ENCODE measurements around the gene C4orf33.
"Not testable (repeated sequence)": the region's sequence is repeated elsewhere in the genome, so short reads cannot be mapped to it uniquely, and the experiment has no call there.

Gene C4orf33

DNA sequence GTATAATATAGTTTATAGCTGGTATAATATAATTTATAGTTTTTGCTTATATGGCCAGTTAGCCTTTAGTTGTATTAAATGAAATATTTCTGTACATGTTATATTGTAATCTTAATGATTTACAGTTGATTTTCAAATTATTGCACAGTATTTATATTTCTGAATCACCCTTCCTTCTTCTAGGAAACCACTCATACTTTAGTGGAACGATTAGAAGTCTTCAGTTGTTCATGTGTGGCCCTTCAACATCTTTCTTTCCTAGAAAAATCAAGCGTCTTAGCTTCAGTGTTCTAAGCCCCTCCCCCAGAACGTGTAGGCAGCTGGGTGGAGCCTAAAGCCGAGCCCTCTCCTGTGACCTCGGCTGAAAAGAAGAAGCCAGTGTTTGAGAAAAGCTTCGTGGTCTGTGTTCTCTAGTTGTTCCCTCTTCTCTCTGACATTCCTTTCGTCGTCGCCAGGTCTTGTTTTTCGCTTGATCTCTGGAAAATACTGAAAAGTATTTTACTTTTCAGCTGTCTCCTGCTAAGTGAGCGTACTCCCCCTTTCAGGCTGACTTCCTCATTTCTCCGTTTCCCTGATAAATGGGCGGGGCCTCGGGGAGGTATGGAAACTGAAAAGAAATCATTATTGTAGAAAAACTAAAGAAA lies at the start of gene C4orf33:
Gene C4orf33, plus strand, starts transcription at position 342 of the 644 bp plus-strand sequence. CDS start 6,459 bp downstream, outside the sequence.
- DNase-seq (ENCODE audit: low read depth) = peak; percentile 33

DNA sequence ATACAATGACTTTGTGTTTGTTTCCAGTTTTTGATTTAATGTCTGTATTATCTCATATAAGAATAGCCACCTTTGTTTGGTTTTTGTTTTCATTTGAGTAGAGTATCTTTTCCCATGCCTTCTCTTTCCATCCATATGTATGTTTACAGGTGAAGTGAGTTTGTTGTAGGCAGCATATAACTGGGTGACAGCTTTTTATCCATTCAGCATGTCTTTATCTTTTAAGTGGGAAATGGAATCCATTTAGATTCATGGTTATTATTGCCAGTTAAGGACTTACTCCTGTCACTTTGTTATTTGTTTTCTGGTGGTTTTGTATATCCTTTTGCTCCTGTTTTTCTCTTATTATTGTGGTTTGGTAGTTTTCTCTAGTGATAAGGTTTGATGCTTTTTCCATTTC lies 36.9 kb upstream of the C4orf33 start:
- DNase-seq (ENCODE audit: low read depth) = no peak

DNA sequence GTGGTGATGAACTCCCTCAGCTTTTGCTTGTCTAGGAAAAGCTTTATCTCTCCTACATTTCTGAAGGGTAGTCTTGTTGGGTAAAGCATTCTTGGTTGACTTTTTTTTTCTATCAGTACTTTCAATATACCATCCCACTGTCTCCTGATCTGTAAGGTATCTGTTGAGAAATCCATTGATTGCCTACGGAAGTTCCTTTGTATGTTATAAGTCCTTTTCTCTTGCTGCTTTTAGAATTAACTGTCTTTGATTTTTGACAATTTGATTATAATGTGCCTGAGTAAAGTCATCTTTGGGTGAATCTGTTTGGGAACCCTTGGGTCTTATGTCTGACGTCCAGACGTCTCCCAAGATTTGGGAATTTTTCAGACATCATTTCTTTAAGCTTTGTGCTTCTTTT lies 33.4 kb upstream of the C4orf33 start:
- no peak for DNase-seq (ENCODE audit: low read depth)

DNA sequence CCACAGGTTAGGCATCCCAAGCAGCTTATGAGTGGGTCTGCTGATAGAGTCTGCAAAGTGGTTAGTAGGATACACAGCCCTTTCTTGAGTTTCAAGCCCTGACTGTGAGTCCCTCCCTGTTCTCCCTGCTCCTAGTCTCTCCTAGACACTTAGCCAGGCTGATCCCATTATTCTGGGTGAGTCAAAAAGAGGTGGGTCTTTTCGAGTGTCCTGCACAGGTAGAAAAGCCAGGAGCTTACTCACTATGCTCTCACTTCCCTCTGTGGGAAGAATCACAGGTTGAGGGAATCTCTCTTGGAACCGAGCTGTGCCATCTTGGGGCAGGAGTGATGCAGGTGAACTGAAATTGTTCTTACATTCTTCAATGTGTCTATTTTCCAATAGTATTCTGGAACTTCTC lies 32.3 kb upstream of the C4orf33 start:
- DNase-seq (ENCODE audit: low read depth) = no peak

GRCh38 chr4:129064717-129065116 lies 31.2 kb upstream of the C4orf33 start:
- DNase-seq (ENCODE audit: low read depth) = peak; percentile 28

- not testable (repeated sequence) for DNase-seq (ENCODE audit: low read depth)
Observed at GRCh38 chr4:129069537-129069936, 26.4 kb upstream of the C4orf33 start.

GRCh38 chr4:129077326-129077725 lies 18.6 kb upstream of the C4orf33 start:
- no peak for DNase-seq (ENCODE audit: low read depth)

GRCh38 chr4:129080129-129080528 lies 15.8 kb upstream of the C4orf33 start:
- DNase-seq (ENCODE audit: low read depth) = no peak

- no peak for DNase-seq (ENCODE audit: low read depth)
Observed at GRCh38 chr4:129082302-129082701, 13.7 kb upstream of the C4orf33 start.

DNA sequence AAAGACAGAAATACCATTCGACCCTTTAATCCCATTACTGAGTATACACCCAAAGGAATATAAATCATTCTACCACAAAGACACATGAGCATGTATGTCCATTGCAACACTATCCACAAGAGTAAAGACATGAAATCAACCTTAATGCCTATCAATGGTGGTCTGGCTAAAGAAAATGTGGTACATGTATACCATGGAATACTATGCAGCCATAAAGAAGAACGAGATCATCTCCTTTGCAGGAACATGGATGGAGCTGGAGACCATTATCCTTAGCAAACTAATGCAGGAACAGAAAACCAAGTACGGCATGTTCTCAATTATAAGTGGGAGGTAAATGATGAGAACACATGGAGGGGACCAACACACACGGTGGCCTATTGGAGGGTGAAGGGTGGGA lies 10.5 kb upstream of the C4orf33 start:
- no peak for DNase-seq (ENCODE audit: low read depth)

GRCh38 chr4:129087516-129087915 lies 8.4 kb upstream of the C4orf33 start:
- DNase-seq (ENCODE audit: low read depth) = no peak

- DNase-seq (ENCODE audit: low read depth) = no peak
Observed at GRCh38 chr4:129092631-129093190, 3.2 kb upstream of the C4orf33 start.

DNA sequence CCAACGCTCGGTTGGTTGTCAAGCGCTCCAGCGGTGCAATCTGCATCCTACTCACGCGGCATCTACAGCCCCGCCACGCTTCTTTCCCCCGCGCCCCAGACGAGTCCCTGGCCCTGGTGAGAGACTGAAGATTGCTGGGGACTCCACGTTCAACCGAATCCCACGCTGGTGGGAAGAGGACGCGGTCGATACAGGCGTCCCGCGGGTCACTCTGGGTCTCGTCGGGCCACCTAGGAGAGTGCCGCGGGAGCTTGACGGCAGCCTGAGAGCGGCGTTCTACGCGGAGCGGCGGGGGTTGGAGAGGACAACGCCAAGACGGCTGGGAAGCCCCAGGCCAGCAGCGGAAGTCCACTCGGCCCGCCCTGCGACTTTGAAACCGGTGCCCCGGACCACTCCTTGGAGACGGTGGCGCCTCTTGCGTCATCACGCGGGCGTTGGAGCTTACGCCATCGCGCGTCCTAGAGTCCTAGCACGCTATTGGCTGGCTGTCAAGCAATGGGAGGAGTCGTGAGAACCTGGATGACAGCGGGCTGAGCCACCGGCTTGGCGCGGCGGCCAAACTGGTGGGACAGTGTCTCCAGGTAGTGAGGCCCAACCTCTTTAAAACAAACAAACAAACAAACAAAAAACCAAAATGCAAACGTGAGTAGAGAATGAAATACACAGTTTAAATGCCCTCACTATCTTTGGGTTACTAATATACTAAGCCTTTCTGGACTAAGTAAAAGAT lies 2.6 kb upstream of the C4orf33 start, which contains the start of gene SCLT1:
Gene SCLT1, minus strand, starts transcription at position 349 of the 730 bp plus-strand sequence. CDS start 436 bp downstream, outside the sequence.
- peak; percentile 84 for DNase-seq (ENCODE audit: low read depth)

- DNase-seq (ENCODE audit: low read depth) = no peak
Observed at GRCh38 chr4:129094347-129094746, 1.6 kb upstream of the C4orf33 start.

GRCh38 chr4:129098531-129099001 lies 2.6 kb downstream of the C4orf33 start:
- no peak for DNase-seq (ENCODE audit: low read depth)

DNA sequence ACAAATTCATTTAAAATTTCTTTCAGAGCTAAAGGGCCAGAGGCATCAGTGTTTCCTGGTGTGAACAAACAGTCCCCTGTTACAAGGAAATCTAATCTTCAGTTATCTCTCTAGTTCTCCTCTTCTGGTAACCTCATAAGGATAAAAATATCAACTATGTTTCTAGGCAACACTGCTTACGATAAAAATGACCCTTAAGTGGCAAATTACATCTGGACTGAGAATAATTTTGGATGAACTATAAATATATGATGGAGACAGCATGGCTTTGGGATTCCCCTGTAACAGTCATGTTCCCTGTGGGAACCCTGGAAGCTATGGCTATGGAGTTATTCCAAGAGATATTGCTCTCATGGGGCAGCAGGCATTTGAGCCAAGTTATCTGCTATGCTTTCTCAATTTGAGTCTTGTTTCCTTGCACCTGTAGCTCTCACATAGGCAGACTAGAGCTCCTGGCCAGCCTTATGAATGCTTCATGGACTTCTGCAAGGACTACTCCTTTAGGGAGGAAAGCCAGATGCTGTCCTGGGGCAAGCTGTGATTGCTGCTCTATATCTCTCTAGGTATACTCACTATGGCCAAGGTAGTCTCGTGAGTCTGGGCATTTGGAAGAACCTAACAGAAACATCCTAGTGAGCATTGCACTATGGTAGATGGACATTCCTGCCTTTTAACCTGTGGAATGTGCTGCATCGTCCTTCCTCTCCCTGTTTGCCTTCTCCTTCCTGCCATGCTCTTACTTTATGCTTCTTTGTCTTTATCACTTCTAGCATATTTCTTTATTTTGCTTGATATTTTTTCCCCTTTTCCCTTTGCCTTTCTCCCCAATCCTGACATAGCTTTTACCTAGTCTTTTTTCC lies 14.2 kb downstream of the C4orf33 start:
- DNase-seq (ENCODE audit: low read depth) = no peak

DNA sequence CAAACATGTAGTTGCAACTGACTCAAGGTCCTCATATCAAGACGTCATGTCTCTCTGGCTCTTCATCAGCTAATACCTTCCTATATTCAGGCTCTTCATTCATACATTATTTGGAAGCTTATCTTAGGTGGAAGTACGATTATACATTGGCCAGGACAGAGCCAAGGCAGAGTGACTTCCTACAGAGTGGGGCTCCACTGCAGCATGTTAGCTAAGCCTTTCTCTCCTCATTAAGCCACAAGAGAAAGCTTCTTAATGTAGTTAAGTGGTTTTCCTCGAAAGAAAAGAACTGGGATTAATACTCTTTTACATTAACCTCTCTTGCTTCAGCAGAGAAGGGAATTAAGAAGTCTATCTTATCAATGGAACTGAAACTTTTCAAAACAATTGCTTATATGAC lies 15.0 kb downstream of the C4orf33 start:
- DNase-seq (ENCODE audit: low read depth) = no peak

GRCh38 chr4:129111919-129112318 lies 16.0 kb downstream of the C4orf33 start:
- DNase-seq (ENCODE audit: low read depth) = no peak

DNA sequence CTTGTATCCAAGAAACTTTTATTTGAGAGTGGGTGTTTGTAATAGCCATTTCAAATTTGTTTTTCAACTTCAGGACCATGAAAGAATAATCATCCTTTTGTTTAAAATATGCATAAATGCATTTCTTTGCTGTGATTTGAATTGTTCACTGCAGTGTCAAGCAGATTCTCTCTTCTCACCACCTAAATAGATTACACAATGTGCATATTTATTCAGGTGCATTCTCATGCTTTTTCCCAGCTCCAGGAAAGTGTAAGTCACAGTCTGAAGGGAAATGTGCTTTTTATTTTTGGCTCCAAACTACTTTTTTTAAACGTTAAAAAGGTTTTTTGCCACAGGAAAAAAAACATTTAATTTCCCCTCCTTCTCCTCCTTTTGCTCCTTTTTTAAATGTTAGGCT lies 17.5 kb downstream of the C4orf33 start:
- no peak for DNase-seq (ENCODE audit: low read depth)

DNA sequence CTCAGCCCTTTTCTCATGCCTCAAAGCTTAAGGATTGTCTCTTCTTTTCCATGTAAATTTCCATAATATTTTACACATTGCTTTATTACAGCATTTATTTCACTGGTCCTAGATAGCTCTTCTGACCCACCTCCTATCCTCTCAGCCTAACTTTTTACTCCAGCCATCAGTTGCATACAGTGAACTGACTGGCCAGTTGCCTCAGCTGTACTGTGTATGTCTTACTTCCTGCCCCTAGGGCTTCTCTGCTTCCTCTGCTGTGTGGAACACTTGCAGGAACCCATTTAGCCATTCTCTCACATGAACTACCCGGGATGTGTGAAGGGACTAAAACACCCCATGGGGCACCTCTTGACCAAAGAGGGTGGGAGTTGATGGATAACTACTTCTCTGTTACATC lies 18.0 kb downstream of the C4orf33 start:
- no peak for DNase-seq (ENCODE audit: low read depth)

DNA sequence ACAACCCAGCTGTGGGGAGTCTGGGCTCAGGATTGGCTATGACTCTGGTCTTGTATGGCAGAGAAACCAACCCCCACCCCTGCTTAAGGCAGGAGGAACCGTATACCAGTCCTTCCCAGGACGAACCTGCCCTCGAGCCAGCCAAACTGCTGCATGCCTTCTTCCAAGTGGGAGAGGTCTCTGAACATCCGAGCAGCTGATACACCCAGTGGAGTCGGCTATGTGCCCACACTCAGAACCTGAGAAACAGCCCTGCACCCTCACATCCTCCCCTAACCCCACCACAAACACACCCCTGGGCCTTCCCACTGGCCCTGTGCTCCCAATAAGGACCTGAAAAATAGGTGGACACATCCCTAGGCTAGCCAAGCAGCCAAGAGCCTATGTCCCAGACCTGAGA lies 21.8 kb downstream of the C4orf33 start:
- no peak for DNase-seq (ENCODE audit: low read depth)

- DNase-seq (ENCODE audit: low read depth) = not testable (repeated sequence)
Observed at GRCh38 chr4:129126614-129127013, 30.7 kb downstream of the C4orf33 start.

Data from GM04503 (cell line).